MM.1S (cell line): ENCODE measurements around the gene ZNF33A.

ENCODE experiments used
- EZH2 ChIP-seq: fragments of 300-600 bp; sonication (generic); optimal IDR thresholded peaks from 2 replicates; pipeline ENCODE3; 2017; ENCODE audit warnings: low read depth, mild to moderate bottlenecking, antibody characterized with exemption, low read length, mixed read lengths
- TF ChIP-seq, protein P1 (sequence below): fragments of 300-600 bp; sonication (generic); IDR thresholded peaks from 2 replicates; pipeline ENCODE4 v1.5.1; 2016; ENCODE audit warnings: antibody characterized with exemption, low read length, mixed read lengths

DNA sequence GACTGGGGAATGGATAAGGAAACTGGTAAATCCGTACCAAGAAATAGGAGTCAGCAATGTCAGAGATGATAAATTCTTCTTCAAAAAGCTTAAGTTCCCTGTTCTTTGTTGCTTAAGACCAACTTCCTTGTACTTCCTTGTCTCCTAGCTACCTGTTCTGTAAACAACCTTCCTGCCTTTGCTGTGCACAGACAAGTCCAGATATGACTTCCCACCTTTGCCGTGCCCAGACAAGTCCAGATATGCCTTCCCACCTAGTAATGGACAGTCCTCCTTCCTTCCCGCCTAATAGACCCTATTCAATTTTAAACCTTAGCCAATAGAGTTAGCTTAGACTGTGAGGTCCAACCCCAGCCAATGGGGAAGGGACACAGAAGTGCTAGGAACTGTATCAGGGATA, 2.5 kb upstream of the ZNF33A start:
- TF ChIP-seq, protein P1, sequence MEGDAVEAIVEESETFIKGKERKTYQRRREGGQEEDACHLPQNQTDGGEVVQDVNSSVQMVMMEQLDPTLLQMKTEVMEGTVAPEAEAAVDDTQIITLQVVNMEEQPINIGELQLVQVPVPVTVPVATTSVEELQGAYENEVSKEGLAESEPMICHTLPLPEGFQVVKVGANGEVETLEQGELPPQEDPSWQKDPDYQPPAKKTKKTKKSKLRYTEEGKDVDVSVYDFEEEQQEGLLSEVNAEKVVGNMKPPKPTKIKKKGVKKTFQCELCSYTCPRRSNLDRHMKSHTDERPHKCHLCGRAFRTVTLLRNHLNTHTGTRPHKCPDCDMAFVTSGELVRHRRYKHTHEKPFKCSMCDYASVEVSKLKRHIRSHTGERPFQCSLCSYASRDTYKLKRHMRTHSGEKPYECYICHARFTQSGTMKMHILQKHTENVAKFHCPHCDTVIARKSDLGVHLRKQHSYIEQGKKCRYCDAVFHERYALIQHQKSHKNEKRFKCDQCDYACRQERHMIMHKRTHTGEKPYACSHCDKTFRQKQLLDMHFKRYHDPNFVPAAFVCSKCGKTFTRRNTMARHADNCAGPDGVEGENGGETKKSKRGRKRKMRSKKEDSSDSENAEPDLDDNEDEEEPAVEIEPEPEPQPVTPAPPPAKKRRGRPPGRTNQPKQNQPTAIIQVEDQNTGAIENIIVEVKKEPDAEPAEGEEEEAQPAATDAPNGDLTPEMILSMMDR, result no peak
- TF ChIP-seq EZH2, result no peak
